GM12891 (cell line): ENCODE data around the gene EPAS1.
"Not testable (repeated sequence)": the region's sequence is repeated elsewhere in the genome, so short reads cannot be mapped to it uniquely, and the experiment has no call there.

Experiments
- POLR2A ChIP-seq: IDR thresholded peaks from 2 replicates; pipeline ENCODE4 v1.6.1; 2011; ENCODE audit warnings: low read depth, low read length, control low read depth
- POLR2AphosphoS5 ChIP-seq: IDR thresholded peaks from 2 replicates; pipeline ENCODE4 v1.6.1; 2011; ENCODE audit warnings: low read depth, low read length, control low read depth
- POU2F2 ChIP-seq: IDR thresholded peaks from 2 replicates; pipeline ENCODE4 v1.6.1; 2011; ENCODE audit warnings: low read depth, mild to moderate bottlenecking, control low read depth, low read length, moderate library complexity
- SPI1 ChIP-seq: IDR thresholded peaks from 2 replicates; pipeline ENCODE4 v1.6.1; 2011; ENCODE audit warnings: low read depth, low read length, control low read depth
- TAF1 ChIP-seq: IDR thresholded peaks from 2 replicates; pipeline ENCODE4 v1.6.1; 2011; ENCODE audit warnings: low read depth, low read length, control low read depth

- TF ChIP-seq POLR2A, TAF1, POLR2AphosphoS5, SPI1, POU2F2: not testable (repeated sequence)
These were observed 98.5 kb downstream of the EPAS1 start for GRCh38 chr2:46395730-46396129.
